BE2C (cell line): ENCODE data around the gene TCF19.
"Not testable (repeated sequence)": the region's sequence is repeated elsewhere in the genome, so short reads cannot be mapped to it uniquely, and the experiment has no call there.

ENCODE experiments used
- DNase-seq: peaks from one replicate; pipeline ENCODE4 v3.0.0-alpha.2; 2020
- H3K27me3 ChIP-seq: fragments of 250-450 bp; sonication (Bioruptor Pico); 2 replicates; pipeline ENCODE4 v1.5.1; 2020; ENCODE audit warnings: mild to moderate bottlenecking
- H3K36me3 ChIP-seq: fragments of 250-450 bp; sonication (Bioruptor Pico); 2 replicates; pipeline ENCODE4 v1.5.1; 2020; ENCODE audit warnings: mild to moderate bottlenecking
- H3K4me1 ChIP-seq: fragments of 250-450 bp; sonication (Bioruptor Pico); 2 replicates; pipeline ENCODE4 v1.5.1; 2020
- H3K4me3 ChIP-seq: 2 replicates; pipeline ENCODE4 v1.5.1; 2011; ENCODE audit warnings: low read depth, low read length
- H3K9me3 ChIP-seq: fragments of 250-450 bp; sonication (Bioruptor Pico); 2 replicates; pipeline ENCODE4 v1.5.1; 2020
- TF ChIP-seq, protein P1 (sequence below): IDR thresholded peaks from 2 replicates; pipeline ENCODE4 v1.5.1; 2012; ENCODE audit warnings: mild to moderate bottlenecking, low read depth, low read length

Gene TCF19

DNA sequence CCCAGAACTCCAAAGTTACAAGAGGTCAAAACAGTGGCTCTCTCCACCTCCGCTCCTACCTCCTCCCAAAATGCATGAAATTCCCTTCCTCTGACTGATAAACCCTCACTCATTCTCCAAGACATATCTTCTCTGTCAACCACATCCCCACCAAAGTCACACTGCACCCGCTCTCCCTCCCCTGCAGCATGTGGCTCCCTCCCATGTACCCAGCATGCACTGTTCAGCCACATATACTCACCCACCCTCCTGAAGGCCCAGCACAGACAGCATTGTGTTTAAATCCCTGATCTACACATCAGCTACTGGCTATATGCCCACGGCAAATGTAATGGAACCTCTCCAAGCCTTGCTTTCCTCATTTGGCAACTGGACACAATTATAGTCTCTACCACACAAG is 17.6 kb downstream of the TCF19 start:
- Histone ChIP-seq H3K4me3 (no peak overlapping the region), H3K36me3 (no peaks in the 10 kb centered on the region), H3K27me3 (no peaks in the 10 kb centered on the region), H3K9me3 (no peaks in the 10 kb centered on the region), H3K4me1 (no peaks in the 10 kb centered on the region)
- no peak for DNase-seq
- TF ChIP-seq, protein P1, sequence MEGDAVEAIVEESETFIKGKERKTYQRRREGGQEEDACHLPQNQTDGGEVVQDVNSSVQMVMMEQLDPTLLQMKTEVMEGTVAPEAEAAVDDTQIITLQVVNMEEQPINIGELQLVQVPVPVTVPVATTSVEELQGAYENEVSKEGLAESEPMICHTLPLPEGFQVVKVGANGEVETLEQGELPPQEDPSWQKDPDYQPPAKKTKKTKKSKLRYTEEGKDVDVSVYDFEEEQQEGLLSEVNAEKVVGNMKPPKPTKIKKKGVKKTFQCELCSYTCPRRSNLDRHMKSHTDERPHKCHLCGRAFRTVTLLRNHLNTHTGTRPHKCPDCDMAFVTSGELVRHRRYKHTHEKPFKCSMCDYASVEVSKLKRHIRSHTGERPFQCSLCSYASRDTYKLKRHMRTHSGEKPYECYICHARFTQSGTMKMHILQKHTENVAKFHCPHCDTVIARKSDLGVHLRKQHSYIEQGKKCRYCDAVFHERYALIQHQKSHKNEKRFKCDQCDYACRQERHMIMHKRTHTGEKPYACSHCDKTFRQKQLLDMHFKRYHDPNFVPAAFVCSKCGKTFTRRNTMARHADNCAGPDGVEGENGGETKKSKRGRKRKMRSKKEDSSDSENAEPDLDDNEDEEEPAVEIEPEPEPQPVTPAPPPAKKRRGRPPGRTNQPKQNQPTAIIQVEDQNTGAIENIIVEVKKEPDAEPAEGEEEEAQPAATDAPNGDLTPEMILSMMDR, result no peak

DNA sequence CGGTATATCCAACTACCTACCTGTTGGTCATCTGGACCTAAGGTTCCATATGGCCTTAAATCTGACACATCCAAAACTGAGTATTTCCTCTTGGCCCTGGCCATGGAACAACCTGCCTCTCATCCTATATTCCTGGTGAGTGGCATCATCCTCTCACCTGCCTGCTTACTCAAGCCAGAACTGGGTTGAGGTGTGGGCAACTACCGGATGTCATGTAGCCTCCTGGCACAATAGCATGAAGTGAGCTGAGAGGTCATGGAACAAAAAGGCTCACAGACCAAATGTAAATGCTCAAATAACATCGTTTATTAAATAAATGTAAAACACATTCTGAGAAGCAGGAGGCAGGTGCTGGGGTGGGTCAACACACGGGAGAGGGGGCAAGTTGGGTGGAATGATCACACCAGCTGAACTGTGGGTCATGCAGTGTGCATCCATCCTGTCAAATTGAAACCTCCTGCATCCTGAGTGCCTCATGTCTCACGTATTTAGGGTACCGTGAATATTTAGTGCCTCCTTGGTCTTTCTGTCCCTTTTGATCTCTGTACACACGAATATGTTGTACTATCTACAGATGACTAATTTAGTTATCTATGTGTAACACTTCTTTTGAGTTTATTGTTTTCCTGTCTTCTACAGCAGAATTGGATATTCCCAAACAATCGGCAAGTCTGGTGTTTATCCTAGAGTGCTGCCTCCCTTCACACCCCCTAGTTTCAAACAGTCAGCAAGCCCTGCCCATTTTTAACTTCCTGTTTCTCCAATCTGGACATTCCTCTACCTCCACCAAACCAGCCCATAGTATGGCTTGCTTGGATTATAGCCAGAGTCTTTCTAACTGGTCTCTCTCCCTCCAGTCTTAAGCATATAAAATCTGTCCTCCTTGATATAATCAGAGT is 20.0 kb downstream of the TCF19 start:
- Histone ChIP-seq H3K9me3 (no peaks in the 10 kb centered on the region), H3K36me3 (no peaks in the 10 kb centered on the region), H3K4me3 (no peak overlapping the region), H3K27me3 (no peaks in the 10 kb centered on the region), H3K4me1 (no peaks in the 10 kb centered on the region)
- no peak for DNase-seq
- TF ChIP-seq, protein P1, result no peak

DNA sequence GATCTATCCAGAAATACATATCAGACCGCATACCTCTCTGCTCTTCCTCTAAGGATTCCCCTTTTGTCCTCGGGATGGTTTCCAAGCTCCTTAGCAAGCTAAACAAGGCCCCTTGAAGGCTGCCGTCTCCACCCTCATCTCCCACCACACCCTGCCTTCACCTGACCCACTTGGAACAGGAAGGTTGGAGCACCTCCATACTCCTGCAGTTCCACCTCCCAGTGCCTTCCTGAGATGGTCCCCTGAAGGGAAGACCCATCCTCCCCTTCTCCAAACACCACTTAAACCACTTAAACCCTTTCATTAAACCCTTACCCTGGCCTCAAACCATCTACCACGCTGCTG is 20.6 kb downstream of the TCF19 start:
- H3K27me3 ChIP-seq, result no peaks in the 10 kb centered on the region
- DNase-seq, result no peak
- H3K4me3 ChIP-seq, result no peak overlapping the region
- H3K9me3 ChIP-seq, result no peaks in the 10 kb centered on the region
- H3K4me1 ChIP-seq, result no peaks in the 10 kb centered on the region
- TF ChIP-seq, protein P1, result no peak
- no peaks in the 10 kb centered on the region for H3K36me3 ChIP-seq

DNA sequence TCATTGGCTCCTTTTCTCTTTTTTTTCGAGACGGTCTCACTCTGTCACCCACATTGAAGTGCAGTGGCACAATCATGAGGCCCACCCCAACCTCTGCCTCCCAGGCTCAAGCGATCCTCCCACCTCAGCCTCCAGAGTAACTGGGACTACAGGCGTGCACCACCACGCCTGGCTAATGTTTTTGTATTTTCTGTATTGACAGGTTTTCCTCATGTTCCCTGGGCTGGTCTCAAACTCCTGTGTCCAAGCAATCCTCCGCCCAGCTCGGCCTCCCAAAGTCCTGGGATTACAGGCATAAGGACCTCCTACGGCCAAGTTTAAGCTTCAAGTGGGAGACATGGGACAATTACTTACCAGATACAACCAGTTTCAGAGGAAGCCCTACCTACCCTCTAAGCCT is 21.5 kb downstream of the TCF19 start:
- peak overlapping the region; percentile 56 for H3K4me3 ChIP-seq
- H3K9me3 ChIP-seq, result no peaks in the 10 kb centered on the region
- TF ChIP-seq, protein P1, result no peak
- H3K36me3 ChIP-seq, result no peaks in the 10 kb centered on the region
- no peaks in the 10 kb centered on the region for H3K4me1 ChIP-seq
- DNase-seq, result no peak
- H3K27me3 ChIP-seq, result no peaks in the 10 kb centered on the region

DNA sequence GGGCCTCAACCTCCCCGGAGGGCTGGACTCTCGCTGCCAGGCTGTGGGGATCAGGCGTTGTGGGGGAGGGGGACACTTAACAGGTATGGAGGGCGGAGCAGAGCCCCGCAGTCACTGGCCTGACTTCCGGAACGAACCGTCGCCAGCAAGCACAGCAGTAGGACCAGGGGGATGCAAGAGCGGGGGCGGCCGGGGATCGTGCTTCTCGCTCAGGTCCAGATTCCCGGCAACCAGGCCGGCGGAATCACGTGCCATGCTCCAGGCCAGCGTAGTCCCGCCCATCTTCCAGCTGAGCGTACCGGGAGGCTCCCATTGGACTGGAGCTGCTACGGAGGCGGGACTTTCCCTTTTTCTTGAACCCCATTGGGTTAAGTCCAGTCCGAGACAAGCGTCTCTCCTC is 22.1 kb downstream of the TCF19 start:
- H3K4me3 ChIP-seq, result peak overlapping the region; percentile 56
- DNase-seq, result peak; percentile 82
- H3K9me3 ChIP-seq, result no peaks in the 10 kb centered on the region
- H3K36me3 ChIP-seq, result no peaks in the 10 kb centered on the region
- TF ChIP-seq, protein P1, result no peak
- H3K4me1 ChIP-seq, result no peaks in the 10 kb centered on the region
- no peaks in the 10 kb centered on the region for H3K27me3 ChIP-seq

GRCh38 chr6:31183287-31183686 is 24.9 kb downstream of the TCF19 start:
- not testable (repeated sequence) for H3K27me3 ChIP-seq, H3K4me3 ChIP-seq, H3K4me1 ChIP-seq, H3K36me3 ChIP-seq, DNase-seq, H3K9me3 ChIP-seq

DNA sequence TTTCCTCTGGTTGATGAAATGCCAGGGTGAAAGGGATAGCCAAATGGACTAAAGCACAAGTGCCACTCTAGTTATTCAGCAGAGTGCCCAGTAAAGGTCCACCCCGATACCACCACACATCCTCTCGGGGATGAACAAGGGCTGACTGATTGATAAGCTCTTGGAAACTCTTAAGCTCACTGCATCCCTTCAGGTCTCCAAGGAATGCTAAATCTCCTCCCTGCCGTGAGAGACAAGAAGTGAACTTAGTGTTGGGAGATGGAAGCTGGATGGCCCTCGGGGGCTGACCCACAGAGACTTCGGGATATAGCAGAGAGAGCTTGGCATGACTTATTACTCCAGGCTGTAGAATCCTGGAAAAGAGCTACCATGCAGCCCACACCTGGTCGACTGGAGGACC is 25.5 kb downstream of the TCF19 start:
- H3K27me3 ChIP-seq, H3K4me1 ChIP-seq, H3K36me3 ChIP-seq, H3K4me3 ChIP-seq, DNase-seq, H3K9me3 ChIP-seq: not testable (repeated sequence)

GRCh38 chr6:31185695-31186051 is 27.3 kb downstream of the TCF19 start:
- H3K27me3 ChIP-seq, H3K4me3 ChIP-seq, H3K4me1 ChIP-seq, H3K36me3 ChIP-seq, H3K9me3 ChIP-seq, DNase-seq: not testable (repeated sequence)
